A549 (cell line): ENCODE data around the gene TSPAN15.

Experiments used
- CHD2 ChIP-seq: fragments of 150-350 bp; IDR thresholded peaks from 2 replicates; pipeline ENCODE4 v1.6.1; 2014; ENCODE audit warnings: low read length; ENCODE audit not compliant: partially characterized antibody
- CTCF ChIP-seq: fragments of >200 bp; sonication (Bioruptor Twin); formaldehyde crosslinking; IDR thresholded peaks from 3 replicates; pipeline ENCODE4 v1.5.1; 2016
- MAZ ChIP-seq: fragments of 150-350 bp; IDR thresholded peaks from 2 replicates; pipeline ENCODE4 v1.6.1; 2014; ENCODE audit warnings: antibody characterized with exemption, low read depth, low read length, borderline replicate concordance
- POLR2A ChIP-seq: IDR thresholded peaks from 2 replicates; pipeline ENCODE4 v1.6.1; 2012; ENCODE audit warnings: mild to moderate bottlenecking, low read length
- RAD21 ChIP-seq, 2 experiments: fragments of >200 bp in 1 of 2; sonication (Bioruptor Twin) in 1 of 2; formaldehyde crosslinking in 1 of 2; IDR thresholded peaks in 1 of 2; conservative IDR thresholded peaks in 1 of 2; 2 replicates in 1 of 2; 3 replicates in 1 of 2; pipeline ENCODE4 v1.6.1; 2012 to 2018; ENCODE audit warnings: inconsistent platforms in 1 of 2

DNA sequence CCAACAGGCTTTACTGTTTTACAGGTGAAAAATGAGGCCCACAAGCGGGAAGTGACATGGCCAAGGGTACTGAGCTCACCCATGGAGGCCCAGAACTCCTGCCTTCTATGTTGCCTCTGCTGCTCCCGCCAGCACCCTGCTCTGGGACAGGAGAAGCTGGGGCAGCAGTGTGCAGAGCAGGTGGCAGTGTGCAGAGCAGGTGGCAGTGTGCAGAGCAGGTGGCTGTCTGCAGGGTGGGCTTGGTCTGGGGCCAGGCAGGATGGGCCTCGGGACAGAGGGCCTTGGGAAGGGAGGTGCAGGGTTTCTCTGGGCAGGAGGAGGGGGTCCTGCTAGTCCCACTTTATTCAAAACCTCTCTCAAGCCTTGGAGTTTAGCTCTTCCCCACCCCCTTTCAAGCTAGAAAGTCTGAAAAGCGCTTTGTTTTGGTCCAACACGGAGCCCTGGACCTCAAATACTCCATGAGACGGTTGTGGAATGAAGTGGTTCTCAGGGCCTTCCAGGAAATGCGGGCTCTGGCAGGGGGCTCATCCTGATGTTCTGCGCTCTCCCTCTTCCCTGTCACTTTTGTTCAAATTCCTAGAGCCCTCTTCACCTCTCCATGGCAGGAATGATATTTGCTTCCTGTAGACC is 26.8 kb downstream of the TSPAN15 start:
- TF ChIP-seq CTCF (no peak), RAD21 (conservative IDR thresholded peaks at IDR 0.05 in 1 of 2, IDR thresholded peaks at IDR 0.05 in 1 of 2) (no peak), CHD2 (no peak), MAZ (no peak), POLR2A (no peak)
